UCSD-AML1 (cell line): ENCODE measurements around the gene SLC5A2.
"Not testable (repeated sequence)": the region's sequence is repeated elsewhere in the genome, so short reads cannot be mapped to it uniquely, and the experiment has no call there.

Experiments
- DNase-seq: peaks from one replicate; lab custom pipeline; 2025; ENCODE audit not compliant: unreplicated experiment; lab: John Stamatoyannopoulos, UW

The SLC5A2 gene

GRCh38 chr16:31483081-31483480 lies at the start of gene SLC5A2:
SLC5A2 (plus strand) TSS chr16:31483123; CDS start chr16:31483137, 14 bp downstream.
- DNase-seq: no peak

GRCh38 chr16:31435341-31436220 lies 47.3 kb upstream of the SLC5A2 start:
- no peak for DNase-seq

GRCh38 chr16:31436221-31437045 lies 46.5 kb upstream of the SLC5A2 start:
- no peak for DNase-seq

- no peak for DNase-seq
These were observed 44.5 kb upstream of the SLC5A2 start for GRCh38 chr16:31438414-31438813.

- not testable (repeated sequence) for DNase-seq
These were observed 43.9 kb upstream of the SLC5A2 start for GRCh38 chr16:31439023-31439422.

GRCh38 chr16:31439519-31439918 lies 43.4 kb upstream of the SLC5A2 start:
- DNase-seq: no peak

- no peak for DNase-seq
These were observed 42.3 kb upstream of the SLC5A2 start for GRCh38 chr16:31440516-31441184.

- no peak for DNase-seq
These were observed 41.0 kb upstream of the SLC5A2 start for GRCh38 chr16:31441956-31442355.

GRCh38 chr16:31445931-31446330 lies 37.0 kb upstream of the SLC5A2 start:
- DNase-seq: not testable (repeated sequence)

- DNase-seq: no peak
These were observed 31.7 kb upstream of the SLC5A2 start for GRCh38 chr16:31451201-31451600.

GRCh38 chr16:31451681-31452351 lies 31.1 kb upstream of the SLC5A2 start:
- peak; percentile 60 for DNase-seq

GRCh38 chr16:31452631-31453106 lies 30.3 kb upstream of the SLC5A2 start:
- DNase-seq: no peak

GRCh38 chr16:31453255-31454204 lies 29.4 kb upstream of the SLC5A2 start:
- DNase-seq: no peak

- DNase-seq: peak; percentile 47
These were observed 27.2 kb upstream of the SLC5A2 start for GRCh38 chr16:31455601-31456314.

- no peak for DNase-seq
These were observed 25.9 kb upstream of the SLC5A2 start for GRCh38 chr16:31456988-31457360.

- DNase-seq: peak; percentile 80
These were observed 24.7 kb upstream of the SLC5A2 start for GRCh38 chr16:31458073-31458843.

GRCh38 chr16:31458844-31459686 lies 23.9 kb upstream of the SLC5A2 start, which contains the start of gene ARMC5:
ARMC5 (plus strand) TSS chr16:31459501; CDS start chr16:31459525, 24 bp downstream.
- peak; percentile 96 for DNase-seq
